Keratinocyte (primary cell): ENCODE data around the gene P2RX1. TPM values are rescaled to one million over a fixed set of nuclear protein-coding genes. Genes with fewer than 3 reads are reported as not detected.

Source experiments
- DNase-seq: peaks from one replicate; pipeline ENCODE4 v3.0.0-alpha.2; 2011; ENCODE audit warnings: low read depth, missing footprints, low spot score
- FAIRE-seq: peaks from 2 replicates; lab custom pipeline; 2011; peaks lifted over from hg19 to GRCh38; lab: Jason Lieb, UNC
- H2AFZ ChIP-seq: 2 replicates; pipeline ENCODE4 v1.6.0; 2012; ENCODE audit warnings: low read length, control low read depth, inconsistent platforms; ENCODE audit not compliant: control insufficient read depth
- H3K27ac ChIP-seq: 2 replicates; pipeline ENCODE4 v1.5.1; 2011; ENCODE audit warnings: low read length; ENCODE audit not compliant: control insufficient read depth, insufficient read depth
- H3K27me3 ChIP-seq: 3 replicates; pipeline ENCODE4 v1.6.0; 2011; ENCODE audit warnings: low read length; ENCODE audit not compliant: control insufficient read depth, insufficient read depth; ENCODE audit errors: extremely low read depth
- H3K36me3 ChIP-seq, 2 experiments: 2 replicates in 1 of 2; 3 replicates in 1 of 2; pipeline ENCODE4 v1.5.1; 2011; ENCODE audit warnings: low read length in 2 of 2, mild to moderate bottlenecking in 1 of 2; ENCODE audit not compliant: control insufficient read depth in 2 of 2, insufficient read depth in 2 of 2; ENCODE audit errors: extremely low read depth in 1 of 2
- H3K4me1 ChIP-seq: 3 replicates; pipeline ENCODE4 v1.5.1; 2011; ENCODE audit warnings: low read length; ENCODE audit not compliant: control insufficient read depth, insufficient read depth; ENCODE audit errors: extremely low read depth
- H3K4me2 ChIP-seq: 3 replicates; pipeline ENCODE4 v1.6.0; 2011; ENCODE audit warnings: low read depth, low read length; ENCODE audit not compliant: control insufficient read depth, insufficient read depth; ENCODE audit errors: extremely low read depth
- H3K4me3 ChIP-seq, 3 experiments: fragments of 200-600 bp in 1 of 3; sonication (generic) in 1 of 3; 2 replicates in 2 of 3; 3 replicates in 1 of 3; pipeline ENCODE4 v1.5.1; 2011 to 2016; ENCODE audit warnings: low read length in 3 of 3, mild to moderate bottlenecking in 3 of 3, control low read depth in 2 of 3, inconsistent platforms in 1 of 3, low read depth in 1 of 3, mixed read lengths in 1 of 3, mixed run types in 1 of 3, moderate library complexity in 1 of 3; ENCODE audit not compliant: control insufficient read depth in 2 of 3, insufficient read depth in 2 of 3; ENCODE audit errors: extremely low read depth in 1 of 3
- H3K79me2 ChIP-seq: 2 replicates; pipeline ENCODE4 v1.6.0; 2012; ENCODE audit warnings: low read length; ENCODE audit not compliant: control insufficient read depth, insufficient read depth
- H3K9ac ChIP-seq: 3 replicates; pipeline ENCODE4 v1.6.0; 2011; ENCODE audit warnings: low read length; ENCODE audit not compliant: control insufficient read depth, insufficient read depth; ENCODE audit errors: extremely low read depth
- H3K9me1 ChIP-seq: 3 replicates; pipeline ENCODE4 v1.6.0; 2011; ENCODE audit warnings: low read length; ENCODE audit not compliant: control insufficient read depth, insufficient read depth; ENCODE audit errors: extremely low read depth
- H3K9me3 ChIP-seq: 2 replicates; pipeline ENCODE4 v1.5.1; 2012; ENCODE audit warnings: low read depth, low read length; ENCODE audit not compliant: control insufficient read depth
- H4K20me1 ChIP-seq: 3 replicates; pipeline ENCODE4 v1.6.0; 2011; ENCODE audit warnings: low read length; ENCODE audit not compliant: control insufficient read depth, insufficient read depth; ENCODE audit errors: extremely low read depth
- CTCF ChIP-seq, 3 experiments: IDR thresholded peaks in 1 of 3; conservative IDR thresholded peaks in 1 of 3; optimal IDR thresholded peaks in 1 of 3; 2 replicates in 2 of 3; 3 replicates in 1 of 3; pipeline versions ENCODE3 to v1.5.1; 2011; ENCODE audit warnings: low read length in 3 of 3, mild to moderate bottlenecking in 3 of 3, moderate library complexity in 2 of 3, control low read depth in 1 of 3, inconsistent platforms in 1 of 3; ENCODE audit not compliant: insufficient read depth in 2 of 3; ENCODE audit errors: extremely low read depth in 1 of 3
- EZH2 ChIP-seq: IDR thresholded peaks from one replicate; pipeline ENCODE4 v1.6.1; 2012; ENCODE audit warnings: inconsistent platforms, mild to moderate bottlenecking, low read length, moderate library complexity
- dilution Hi-C: fragments of 300-500 bp; cut with MboI; formaldehyde crosslinking; loops from one replicate; pipeline ENCODE4 v1.7.0; 2020; ENCODE audit warnings: low sequenced_read_pairs; ENCODE audit not compliant: extremely low pct_ligation_motif_present
- polyA plus RNA-seq, 5 experiments: library from polyadenylated mRNA; depleted of rRNA in 3 of 5; stranded (reverse) in 3 of 5; stranded (forward) in 1 of 5; unstranded in 1 of 5; fragments of >200 nt; gene quantifications; 1 replicate in 1 of 5; 2 replicates in 3 of 5; 3 replicates in 1 of 5; pipeline versions ENCODE4 v1.2.1 to v1.2.3, GENCODE V29; 2011 to 2012; ENCODE audit warnings: missing spikeins in 2 of 5, low read depth in 1 of 5, low replicate concordance in 1 of 5

Gene P2RX1
- polyA plus RNA-seq, 1 donor (not counting 4 experiments of a cell fraction or from before 2014, with no cell fraction given): not detected

- no peaks in the 10 kb centered on the region for H3K9me3 ChIP-seq
- no peaks in the 10 kb centered on the region for H3K9me1 ChIP-seq
- H3K27ac ChIP-seq: no peak overlapping the region
- FAIRE-seq: no peak
- no peaks in the 10 kb centered on the region for H3K79me2 ChIP-seq
- H3K27me3 ChIP-seq: no peaks in the 10 kb centered on the region
- dilution Hi-C loops: no loop called here
- no peak overlapping the region for H2AFZ ChIP-seq
- H3K4me1 ChIP-seq: no peaks in the 10 kb centered on the region
- no peaks in the 10 kb centered on the region for H4K20me1 ChIP-seq
- TF ChIP-seq EZH2 (no peak), CTCF (optimal IDR thresholded peaks at IDR 0.05 in 1 of 3, IDR thresholded peaks at IDR 0.05 in 1 of 3, conservative IDR thresholded peaks at IDR 0.05 in 1 of 3; ENCODE audit: extremely low read depth in 1 of 3, insufficient read depth in 2 of 3, low read length in 3 of 3) (no peak)
- no peak overlapping the region for H3K4me3 ChIP-seq
- no peak for DNase-seq
- H3K36me3 ChIP-seq: peaks cover 0 to 4% of the 10 kb centered on the region in 2 experiments
- no peak overlapping the region for H3K4me2 ChIP-seq
- H3K9ac ChIP-seq: no peak overlapping the region
These were observed 42.4 kb downstream of the P2RX1 start for GRCh38 chr17:3873862-3874261.

GRCh38 chr17:3870871-3871306, 45.4 kb downstream of the P2RX1 start:
- no peaks in the 10 kb centered on the region for H3K27me3 ChIP-seq
- no peaks in the 10 kb centered on the region for H3K79me2 ChIP-seq
- no peaks in the 10 kb centered on the region for H3K9me1 ChIP-seq
- H3K9me3 ChIP-seq: no peaks in the 10 kb centered on the region
- FAIRE-seq (no peak), DNase-seq (no peak)
- no peak overlapping the region for H3K4me2 ChIP-seq
- H3K4me1 ChIP-seq: no peaks in the 10 kb centered on the region
- H4K20me1 ChIP-seq: no peaks in the 10 kb centered on the region
- TF ChIP-seq CTCF (optimal IDR thresholded peaks at IDR 0.05 in 1 of 3, IDR thresholded peaks at IDR 0.05 in 1 of 3, conservative IDR thresholded peaks at IDR 0.05 in 1 of 3; ENCODE audit: extremely low read depth in 1 of 3, insufficient read depth in 2 of 3, low read length in 3 of 3): no peak
- no peak for TF ChIP-seq EZH2
- no peak overlapping the region for H3K9ac ChIP-seq
- H3K36me3 ChIP-seq: peaks cover 0 to 1% of the 10 kb centered on the region in 2 experiments
- no peak overlapping the region for H3K4me3 ChIP-seq
- H2AFZ ChIP-seq: no peak overlapping the region
- no peak overlapping the region for H3K27ac ChIP-seq
- dilution Hi-C loops: no loop called here
